CD4-positive, alpha-beta T cell treated with Interleukin-17A for 1 hour (primary cell): Measurements from ENCODE around the gene CHRM3.

ENCODE experiments used
- DNase-seq: peaks from one replicate; pipeline ENCODE4 v3.0.0-alpha.2; 2020

Gene CHRM3

DNA sequence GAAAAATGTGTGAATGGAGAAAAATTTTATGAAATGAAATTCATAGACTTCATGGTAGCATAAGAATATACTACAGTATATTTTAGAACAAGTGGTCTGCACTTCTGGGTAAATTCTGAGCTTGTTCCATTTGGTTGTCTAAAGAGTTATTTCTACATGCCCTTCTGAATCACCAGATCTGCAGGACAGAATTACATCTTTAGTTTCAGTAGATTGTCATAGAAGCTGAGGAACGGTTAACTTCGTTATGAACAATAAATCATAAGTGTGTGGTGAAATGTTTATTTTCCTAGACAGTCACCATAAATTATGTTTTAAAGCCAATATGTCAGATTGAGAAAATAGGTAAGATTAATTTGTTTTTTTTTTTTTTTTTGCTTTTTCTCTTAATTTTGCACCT, 30.9 kb downstream of the CHRM3 start:
- no peak for DNase-seq

DNA sequence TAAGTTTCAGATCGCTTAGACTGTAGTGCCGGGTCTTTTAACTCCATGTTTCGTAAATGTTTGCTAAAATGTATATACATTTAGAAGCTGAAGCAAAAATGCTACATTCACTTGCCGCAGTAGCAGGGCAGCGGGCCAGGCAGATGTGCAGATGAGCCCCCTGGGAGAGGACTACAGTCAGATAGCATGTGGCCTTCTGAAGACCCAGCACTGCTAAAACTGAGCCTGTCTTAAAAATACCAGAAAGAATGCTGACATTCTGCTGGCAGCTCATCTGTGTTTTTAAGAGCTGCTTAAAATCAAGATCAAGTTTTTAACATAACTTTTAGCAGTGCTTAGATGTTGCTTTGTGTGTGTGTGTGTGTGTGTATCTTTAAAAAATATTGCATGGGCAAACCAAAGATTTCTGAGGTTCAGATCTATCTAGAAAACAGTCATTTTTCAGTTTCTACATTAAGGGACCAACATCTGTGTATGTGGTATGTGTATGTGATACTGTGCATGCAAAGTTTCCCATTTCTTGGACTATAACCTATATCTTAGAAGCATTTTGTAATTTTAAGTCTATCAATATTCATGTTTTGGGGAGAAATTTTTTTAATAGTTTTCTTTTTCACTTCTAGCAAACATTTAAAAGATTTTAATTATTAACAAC, 31.7 kb downstream of the CHRM3 start:
- no peak for DNase-seq

DNA sequence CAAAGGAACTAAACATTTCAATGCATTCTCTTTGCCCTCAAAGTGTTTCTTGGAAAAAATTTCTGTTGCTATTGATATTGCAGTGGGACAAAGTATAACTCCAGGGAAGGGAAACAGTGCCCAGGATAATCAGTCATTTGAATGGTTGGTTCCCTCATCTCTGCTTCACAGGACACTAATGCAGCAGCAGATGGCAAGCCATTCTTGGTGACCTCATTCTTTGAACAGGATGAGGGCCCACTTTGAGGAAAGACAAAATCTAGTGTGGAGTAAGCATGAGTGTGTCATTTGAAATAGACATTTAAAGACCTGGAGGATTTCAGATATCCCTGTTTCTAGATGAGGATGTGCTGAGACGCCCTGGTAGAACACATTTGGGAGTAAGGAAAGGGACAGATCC, 32.3 kb downstream of the CHRM3 start:
- no peak for DNase-seq

DNA sequence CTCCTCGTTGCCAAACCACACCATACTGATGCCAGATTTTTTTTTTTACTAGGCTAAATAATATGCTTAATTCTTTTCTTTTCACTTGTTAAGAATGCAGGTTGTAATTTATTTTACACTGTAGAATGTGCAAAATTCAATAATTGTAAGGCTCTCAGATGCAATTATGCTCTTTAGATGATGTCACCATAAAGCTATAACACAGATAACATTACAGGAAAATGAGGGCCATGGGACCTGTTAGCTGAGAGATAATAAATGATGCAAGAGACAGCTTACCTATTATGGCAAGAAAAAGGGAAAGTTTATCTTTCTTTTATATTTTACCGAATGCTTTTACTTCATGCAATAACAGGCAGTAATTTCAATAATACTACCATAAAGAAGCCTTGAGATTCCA, 35.4 kb downstream of the CHRM3 start:
- no peak for DNase-seq

DNA sequence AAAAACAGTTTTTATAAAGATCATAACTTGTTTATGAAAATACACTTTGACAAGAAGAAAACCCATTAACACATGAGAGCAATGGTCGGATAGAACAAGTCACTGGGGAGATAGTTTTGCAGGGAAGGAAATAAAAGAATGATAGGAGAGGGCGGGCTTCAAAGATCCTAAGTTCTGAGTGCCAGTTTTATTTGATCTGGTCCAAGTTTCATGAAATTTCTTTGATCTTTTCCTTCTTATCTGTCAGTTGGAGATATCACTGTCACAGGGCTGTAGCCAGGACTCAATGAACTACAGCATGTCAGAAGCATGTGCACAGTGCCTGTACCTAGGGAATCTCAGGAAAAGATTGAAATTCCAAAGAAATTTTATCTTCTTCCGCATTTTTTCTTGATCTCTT, 36.5 kb downstream of the CHRM3 start:
- no peak for DNase-seq

DNA sequence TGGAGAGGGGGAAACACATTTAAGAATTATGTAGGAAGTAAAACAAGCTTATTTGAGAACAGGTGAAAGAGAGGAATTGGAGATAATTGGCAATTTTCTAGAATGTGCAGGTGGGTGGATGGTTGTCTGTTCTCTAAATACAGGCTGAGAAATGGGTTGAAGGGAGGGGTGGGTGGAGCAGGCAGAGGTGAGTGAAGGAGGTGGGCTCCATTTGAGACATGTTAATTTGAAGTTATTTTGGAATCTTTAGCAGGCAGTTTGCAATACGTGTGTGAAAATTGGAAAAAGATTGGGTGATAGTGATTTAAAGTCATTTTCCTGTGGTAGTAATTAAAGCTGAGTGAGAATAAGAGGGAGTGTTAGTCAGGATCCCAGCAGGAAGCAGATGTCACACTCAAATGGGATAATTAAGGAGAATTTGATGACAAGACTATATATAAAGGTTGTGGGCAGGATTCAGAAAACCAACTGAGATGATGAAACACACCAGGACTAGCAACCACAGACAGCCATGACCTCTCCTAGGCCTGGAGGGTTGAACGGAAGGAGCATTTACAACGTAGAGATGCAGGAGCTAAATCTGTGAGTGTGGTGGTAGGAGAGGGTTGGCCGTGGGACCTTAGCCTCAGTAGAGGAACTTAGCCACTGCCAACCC, 40.6 kb downstream of the CHRM3 start:
- DNase-seq = no peak

DNA sequence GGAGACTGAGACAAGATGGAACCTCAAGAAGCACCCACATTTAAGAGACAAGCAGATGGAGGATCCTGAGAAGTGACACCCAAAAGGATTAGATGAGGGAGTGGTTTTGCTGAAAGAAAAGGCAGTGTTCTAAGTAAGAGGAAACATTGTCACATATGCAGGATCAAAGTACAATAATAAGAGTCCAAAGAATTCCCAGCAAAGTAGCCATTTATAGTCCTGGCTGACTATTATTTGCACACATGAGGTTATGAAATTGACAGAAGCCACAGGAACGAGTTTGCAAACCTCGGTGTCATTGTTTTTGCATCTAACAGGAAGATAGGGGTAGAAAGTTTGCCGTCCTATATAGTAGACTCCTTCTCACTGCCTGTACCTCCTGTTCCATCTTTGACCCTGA, 41.3 kb downstream of the CHRM3 start:
- DNase-seq = no peak

DNA sequence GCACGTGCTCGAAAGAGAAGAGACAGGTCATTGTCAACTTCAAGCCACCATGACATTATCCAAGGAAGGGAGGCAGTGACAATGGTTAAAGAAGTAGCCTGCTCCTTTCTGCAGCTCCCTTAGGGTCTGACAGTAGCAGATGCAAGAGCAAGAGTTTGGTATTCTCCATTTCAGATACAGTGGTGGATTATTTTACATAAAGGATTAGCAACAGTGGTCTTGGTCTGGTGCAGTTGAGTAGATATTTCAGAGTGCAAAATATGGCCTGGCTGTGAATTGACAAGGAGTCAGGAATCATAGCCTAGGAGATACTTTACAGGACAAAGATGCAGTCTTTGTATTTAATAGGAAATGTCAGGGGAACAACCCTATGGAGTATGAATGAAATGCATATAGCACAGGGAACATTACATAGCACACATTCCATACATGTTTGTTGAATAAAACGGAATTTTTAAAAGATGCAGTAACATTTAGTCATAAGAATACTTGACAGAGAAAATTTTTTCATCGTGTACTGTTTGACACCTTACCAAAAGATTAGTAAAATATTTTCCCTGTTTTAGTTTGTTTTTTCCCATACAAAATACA, 41.8 kb downstream of the CHRM3 start:
- no peak for DNase-seq

DNA sequence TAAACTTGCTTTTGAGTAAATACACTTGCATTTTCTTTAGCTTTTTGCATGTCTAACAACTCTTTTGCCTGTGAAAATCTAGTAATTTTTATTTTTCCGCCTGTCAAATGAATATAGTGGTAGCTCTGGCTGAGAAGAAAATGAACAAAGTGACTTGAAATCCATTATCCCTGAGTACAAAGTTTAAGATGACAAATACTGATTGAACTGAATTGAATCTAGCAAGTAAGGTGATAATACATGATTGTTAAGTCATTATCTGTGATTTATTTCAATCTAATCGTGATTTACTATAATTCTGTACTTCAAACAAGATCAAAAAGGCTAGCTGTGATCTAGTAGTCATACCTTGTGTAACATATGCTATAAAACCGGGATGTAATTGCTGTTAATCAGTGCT, 42.8 kb downstream of the CHRM3 start:
- no peak for DNase-seq

DNA sequence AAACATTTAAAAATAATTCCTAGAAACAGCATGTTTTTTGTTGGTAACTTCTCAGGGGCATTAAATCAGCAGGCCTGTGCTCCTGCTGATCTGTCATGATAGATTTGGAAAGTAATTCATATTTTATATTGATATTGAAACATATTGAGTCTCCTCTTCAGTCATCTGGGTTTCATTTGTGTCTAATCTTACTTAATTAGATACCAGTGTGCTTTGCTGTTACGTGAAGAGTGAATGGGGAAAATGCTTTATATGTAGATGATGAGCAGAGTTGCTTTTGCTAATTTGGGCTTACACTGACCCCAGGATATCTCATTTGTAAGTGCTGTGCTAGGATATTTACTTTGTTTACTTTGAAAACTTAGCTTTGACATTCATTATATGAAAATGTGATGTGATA, 45.9 kb downstream of the CHRM3 start:
- no peak for DNase-seq

DNA sequence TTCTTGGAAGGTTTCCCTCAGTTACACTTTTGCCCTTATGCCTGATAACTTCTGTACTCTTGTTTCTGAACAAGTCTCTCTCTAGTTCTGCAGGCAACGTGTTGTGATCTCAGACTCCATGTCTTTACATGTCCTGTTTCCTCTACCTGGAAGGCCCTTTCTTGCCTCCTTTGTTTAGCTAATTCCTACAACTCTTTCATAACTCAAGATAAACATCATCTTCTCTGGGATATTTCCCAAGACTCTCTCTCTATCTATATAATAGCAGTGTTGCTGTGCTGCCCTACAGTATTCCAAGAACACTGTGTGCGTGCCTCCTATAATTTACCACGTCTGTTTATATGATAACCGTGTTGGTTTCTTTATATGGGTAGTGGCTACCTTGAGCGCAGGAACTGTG, 47.8 kb downstream of the CHRM3 start:
- no peak for DNase-seq
